ENCODE data around the gene SPAG16. TPM values are rescaled to one million over a fixed set of nuclear protein-coding genes. Genes with fewer than 3 reads are reported as not detected.

SPAG16 gene
- total RNA-seq, 1 experiment from 2014 or later: 21.5 TPM

DNA sequence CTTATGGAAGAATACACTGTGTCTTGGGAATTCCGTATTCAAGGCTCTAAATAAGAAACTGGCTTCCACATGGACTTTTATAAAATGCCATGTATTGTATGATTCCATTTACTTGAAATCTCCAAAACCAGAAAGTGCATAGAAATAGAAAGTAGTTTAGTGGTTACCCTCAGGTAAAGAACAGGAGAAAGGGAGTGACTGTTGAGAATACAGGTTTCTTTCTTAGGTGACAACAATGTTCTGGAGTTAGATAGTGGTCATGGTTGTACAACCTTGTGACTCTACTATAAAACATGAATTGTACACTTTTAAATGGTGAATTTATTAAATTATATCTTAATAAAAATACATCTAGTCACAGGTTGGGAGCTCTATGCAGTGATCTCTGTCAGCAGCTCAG, 481.8 kb downstream of the SPAG16 start:
- no peak overlapping the region for H3K4me3 Mint-ChIP-seq (ENCODE audit: unreplicated experiment)
- Histone ChIP-seq H3K27me3 (replicated peaks; ENCODE audit: control insufficient read depth, insufficient read depth, low read length) (no peaks in the 10 kb centered on the region), H3K4me1 (no peaks in the 10 kb centered on the region), H3K36me3 (ENCODE audit: control insufficient read depth, insufficient read depth, low read length) (no peaks in the 10 kb centered on the region), H3K9me3 (no peaks in the 10 kb centered on the region), H3K4me3 (ENCODE audit: low read depth, low read length) (no peak overlapping the region)
- ChIA-PET POLR2A (no interaction called here), CTCF (no interaction called here)
- peak overlapping the region; percentile 37 for H3K27ac Mint-ChIP-seq (ENCODE audit: unreplicated experiment)
- BruUV-seq (replicated peaks): no TSS peak
- DNase-seq: no peak
- no peaks in the 10 kb centered on the region for H3K4me1 Mint-ChIP-seq (ENCODE audit: low read depth, unreplicated experiment)
- intact Hi-C loops (cut with micrococcal nuclease; ENCODE audit: unreplicated experiment): no loop called here
- no peaks in the 10 kb centered on the region for H3K27me3 Mint-ChIP-seq (ENCODE audit: insufficient read depth, unreplicated experiment)
- no peaks in the 10 kb centered on the region for H3K36me3 Mint-ChIP-seq (ENCODE audit: insufficient read depth, unreplicated experiment)
- H3K9me3 Mint-ChIP-seq (ENCODE audit: unreplicated experiment): no peaks in the 10 kb centered on the region
- TF ChIP-seq CTCF (IDR thresholded peaks at IDR 0.05; ENCODE audit: insufficient read depth in 1 of 2, low read depth in 1 of 2, low read length in 1 of 2, severe bottlenecking in 1 of 2, unreplicated experiment in 1 of 2): no peak

- Histone ChIP-seq H3K27me3 (replicated peaks; ENCODE audit: control insufficient read depth, insufficient read depth, low read length) (no peaks in the 10 kb centered on the region), H3K36me3 (ENCODE audit: control insufficient read depth, insufficient read depth, low read length) (no peaks in the 10 kb centered on the region), H3K4me1 (no peaks in the 10 kb centered on the region), H3K4me3 (ENCODE audit: low read depth, low read length) (no peak overlapping the region), H3K9me3 (no peaks in the 10 kb centered on the region)
- Mint-ChIP-seq H3K27ac (ENCODE audit: unreplicated experiment) (peak overlapping the region; percentile 37), H3K4me3 (ENCODE audit: unreplicated experiment) (no peak overlapping the region), H3K9me3 (ENCODE audit: unreplicated experiment) (no peaks in the 10 kb centered on the region), H3K27me3 (ENCODE audit: insufficient read depth, unreplicated experiment) (no peaks in the 10 kb centered on the region), H3K4me1 (ENCODE audit: low read depth, unreplicated experiment) (no peaks in the 10 kb centered on the region), H3K36me3 (ENCODE audit: insufficient read depth, unreplicated experiment) (no peaks in the 10 kb centered on the region)
- ChIA-PET CTCF (no interaction called here), POLR2A (no interaction called here)
- no peak for TF ChIP-seq CTCF (IDR thresholded peaks at IDR 0.05; ENCODE audit: insufficient read depth in 1 of 2, low read depth in 1 of 2, low read length in 1 of 2, severe bottlenecking in 1 of 2, unreplicated experiment in 1 of 2)
- intact Hi-C loops (cut with micrococcal nuclease; ENCODE audit: unreplicated experiment): no loop called here
- no TSS peak for BruUV-seq (replicated peaks)
- DNase-seq: no peak
Measured at GRCh38 chr2:213766465-213766901, 482.2 kb downstream of the SPAG16 start.

DNA sequence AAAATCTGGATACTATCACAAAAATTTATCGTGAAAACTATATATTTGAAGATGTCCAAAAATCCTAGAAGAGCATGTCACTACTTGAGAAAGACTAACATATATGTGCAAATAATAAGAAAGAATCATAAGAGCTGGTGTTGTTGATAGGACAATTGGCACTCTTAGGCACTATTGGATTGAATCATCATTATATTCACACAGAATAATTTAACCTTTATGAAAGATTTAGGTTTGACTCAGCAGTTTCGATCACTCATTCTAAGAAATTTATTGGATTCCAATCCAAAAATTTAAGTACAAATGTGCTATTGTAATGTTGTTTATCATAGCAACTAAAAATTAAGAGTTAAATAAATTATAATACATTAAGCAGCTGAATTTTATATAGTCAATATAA, 503.6 kb downstream of the SPAG16 start:
- H3K4me1 ChIP-seq: no peaks in the 10 kb centered on the region
- no peaks in the 10 kb centered on the region for H3K27me3 ChIP-seq (replicated peaks; ENCODE audit: control insufficient read depth, insufficient read depth, low read length)
- Mint-ChIP-seq H3K27ac (ENCODE audit: unreplicated experiment) (no peak overlapping the region), H3K4me3 (ENCODE audit: unreplicated experiment) (no peak overlapping the region), H3K27me3 (ENCODE audit: insufficient read depth, unreplicated experiment) (no peaks in the 10 kb centered on the region), H3K9me3 (ENCODE audit: unreplicated experiment) (no peaks in the 10 kb centered on the region), H3K4me1 (ENCODE audit: low read depth, unreplicated experiment) (no peaks in the 10 kb centered on the region), H3K36me3 (ENCODE audit: insufficient read depth, unreplicated experiment) (no peaks in the 10 kb centered on the region)
- no peak for TF ChIP-seq CTCF (IDR thresholded peaks at IDR 0.05; ENCODE audit: insufficient read depth in 1 of 2, low read depth in 1 of 2, low read length in 1 of 2, severe bottlenecking in 1 of 2, unreplicated experiment in 1 of 2)
- no peaks in the 10 kb centered on the region for H3K36me3 ChIP-seq (ENCODE audit: control insufficient read depth, insufficient read depth, low read length)
- no peak overlapping the region for H3K4me3 ChIP-seq (ENCODE audit: low read depth, low read length)
- CTCF ChIA-PET: no interaction called here
- intact Hi-C loops (cut with micrococcal nuclease; ENCODE audit: unreplicated experiment): no loop called here
- H3K9me3 ChIP-seq: peaks cover 4% of the 10 kb centered on the region; the same call in 1 of the 2 replicates
- BruUV-seq (replicated peaks): no TSS peak
- no peak for DNase-seq
- POLR2A ChIA-PET: no interaction called here
